Mesothelial cell of epicardium (in vitro differentiated cells): ENCODE measurements around the gene RGS10. TPM values are rescaled to one million over a fixed set of nuclear protein-coding genes. Genes with fewer than 3 reads are reported as not detected.

Experiments used
- DNase-seq, 2 experiments: peaks; one replicate each; pipeline ENCODE4 v3.0.0; 2021; ENCODE audit warnings: low spot score in 2 of 2; ENCODE audit not compliant: unreplicated experiment in 2 of 2
- H3K27ac Mint-ChIP-seq: 2 replicates; pipeline ENCODE4 v1.8.0; 2021; ENCODE audit warnings: mixed read lengths
- H3K27me3 Mint-ChIP-seq: 2 replicates; pipeline ENCODE4 v1.8.0; 2021; ENCODE audit warnings: low read depth, mixed read lengths
- H3K36me3 Mint-ChIP-seq: 2 replicates; pipeline ENCODE4 v1.8.0; 2021; ENCODE audit warnings: mixed read lengths
- H3K4me1 Mint-ChIP-seq: 2 replicates; pipeline ENCODE4 v1.8.0; 2021; ENCODE audit warnings: mixed read lengths
- H3K4me3 Mint-ChIP-seq: 2 replicates; pipeline ENCODE4 v1.8.0; 2021; ENCODE audit warnings: mild to moderate bottlenecking, moderate library complexity, mixed read lengths
- H3K9me3 Mint-ChIP-seq: 2 replicates; pipeline ENCODE4 v1.8.0; 2021; ENCODE audit warnings: mixed read lengths
- total RNA-seq: library from RNA; stranded (reverse); gene quantifications from 3 replicates; pipeline ENCODE4 v1.2.1, GENCODE V29; 2021
- TF ChIP-seq, protein P1 (sequence below): fragments of 200-600 bp; sonication (generic); IDR thresholded peaks from one replicate; pipeline ENCODE4 v1.5.0; 2021; ENCODE audit warnings: antibody characterized with exemption; ENCODE audit not compliant: unreplicated experiment

Gene RGS10
- total RNA-seq, 1 donor from 2014 or later, result 17.4 TPM

DNA sequence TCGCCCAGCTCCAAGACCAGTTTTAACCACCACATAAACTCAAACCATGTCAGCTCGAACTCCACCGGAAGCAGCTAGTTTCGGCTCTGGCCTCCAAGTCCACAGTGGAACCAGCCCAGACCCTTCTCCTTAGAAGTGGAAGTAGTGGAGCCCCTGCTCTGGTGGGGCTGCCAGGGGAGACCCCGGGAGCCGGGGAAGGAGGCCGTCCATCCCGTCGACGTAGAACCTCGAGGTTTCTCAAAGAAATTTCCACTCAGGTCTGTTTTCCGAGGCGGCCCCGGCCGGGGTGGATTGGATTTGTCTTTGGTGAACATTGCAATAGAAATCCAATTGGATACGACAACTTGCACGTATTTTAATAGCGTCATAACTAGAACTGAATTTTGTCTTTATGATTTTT lies 87.5 kb downstream of the RGS10 start:
- DNase-seq, result no peak
- no peaks in the 10 kb centered on the region for H3K9me3 Mint-ChIP-seq
- TF ChIP-seq, protein P1, sequence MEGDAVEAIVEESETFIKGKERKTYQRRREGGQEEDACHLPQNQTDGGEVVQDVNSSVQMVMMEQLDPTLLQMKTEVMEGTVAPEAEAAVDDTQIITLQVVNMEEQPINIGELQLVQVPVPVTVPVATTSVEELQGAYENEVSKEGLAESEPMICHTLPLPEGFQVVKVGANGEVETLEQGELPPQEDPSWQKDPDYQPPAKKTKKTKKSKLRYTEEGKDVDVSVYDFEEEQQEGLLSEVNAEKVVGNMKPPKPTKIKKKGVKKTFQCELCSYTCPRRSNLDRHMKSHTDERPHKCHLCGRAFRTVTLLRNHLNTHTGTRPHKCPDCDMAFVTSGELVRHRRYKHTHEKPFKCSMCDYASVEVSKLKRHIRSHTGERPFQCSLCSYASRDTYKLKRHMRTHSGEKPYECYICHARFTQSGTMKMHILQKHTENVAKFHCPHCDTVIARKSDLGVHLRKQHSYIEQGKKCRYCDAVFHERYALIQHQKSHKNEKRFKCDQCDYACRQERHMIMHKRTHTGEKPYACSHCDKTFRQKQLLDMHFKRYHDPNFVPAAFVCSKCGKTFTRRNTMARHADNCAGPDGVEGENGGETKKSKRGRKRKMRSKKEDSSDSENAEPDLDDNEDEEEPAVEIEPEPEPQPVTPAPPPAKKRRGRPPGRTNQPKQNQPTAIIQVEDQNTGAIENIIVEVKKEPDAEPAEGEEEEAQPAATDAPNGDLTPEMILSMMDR, result no peak

DNA sequence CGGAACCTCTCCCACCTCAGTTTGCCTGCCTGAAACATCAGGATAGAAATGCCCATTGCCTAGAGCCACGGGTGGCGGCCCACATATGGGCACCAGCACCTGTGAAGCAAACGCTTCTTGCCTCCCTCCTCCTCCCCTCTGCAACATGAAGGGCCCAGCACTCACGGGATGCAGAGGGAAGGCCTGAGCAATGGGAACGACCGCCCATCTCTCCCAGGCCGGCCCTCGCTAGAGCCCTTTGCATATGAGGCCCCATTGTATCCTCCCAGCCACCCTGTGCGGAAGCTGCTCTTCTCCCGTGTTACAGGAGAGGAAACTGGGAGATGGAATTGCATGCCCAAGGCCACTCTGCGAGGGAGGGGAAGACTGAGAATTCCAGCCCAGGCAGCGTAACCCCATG lies 88.2 kb downstream of the RGS10 start:
- Mint-ChIP-seq H3K27ac (no peak overlapping the region), H3K9me3 (no peaks in the 10 kb centered on the region), H3K36me3 (no peaks in the 10 kb centered on the region), H3K27me3 (no peaks in the 10 kb centered on the region), H3K4me1 (no peaks in the 10 kb centered on the region), H3K4me3 (no peak overlapping the region)
- TF ChIP-seq, protein P1, result no peak
- DNase-seq, result no peak

More for the DNA sequence above, 87.5 kb downstream of the RGS10 start:
- H3K4me3 Mint-ChIP-seq, result no peak overlapping the region
- no peaks in the 10 kb centered on the region for H3K36me3 Mint-ChIP-seq
- no peaks in the 10 kb centered on the region for H3K4me1 Mint-ChIP-seq
- no peaks in the 10 kb centered on the region for H3K27me3 Mint-ChIP-seq
- H3K27ac Mint-ChIP-seq, result no peak overlapping the region

DNA sequence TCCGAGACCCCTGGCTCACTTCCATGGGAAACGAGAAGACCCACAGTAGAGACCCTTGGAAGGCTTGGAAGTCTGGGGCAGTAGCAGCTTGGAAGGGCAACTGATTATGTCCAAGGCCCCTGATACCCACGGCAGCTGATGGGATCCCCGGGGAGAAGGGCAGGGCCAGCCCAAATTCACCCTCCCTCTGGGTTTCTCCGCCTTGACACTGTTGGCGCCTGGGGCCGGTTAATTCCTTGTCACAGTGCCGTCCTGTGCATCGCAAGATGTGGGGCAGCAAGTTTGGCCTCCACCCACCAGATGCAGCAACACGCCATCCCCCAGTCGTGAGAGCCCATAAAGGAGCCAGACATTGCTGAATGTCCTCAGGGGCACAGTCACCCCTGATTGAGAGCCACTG lies 89.2 kb downstream of the RGS10 start:
- no peaks in the 10 kb centered on the region for H3K27me3 Mint-ChIP-seq
- no peak overlapping the region for H3K27ac Mint-ChIP-seq
- TF ChIP-seq, protein P1, result no peak

DNA sequence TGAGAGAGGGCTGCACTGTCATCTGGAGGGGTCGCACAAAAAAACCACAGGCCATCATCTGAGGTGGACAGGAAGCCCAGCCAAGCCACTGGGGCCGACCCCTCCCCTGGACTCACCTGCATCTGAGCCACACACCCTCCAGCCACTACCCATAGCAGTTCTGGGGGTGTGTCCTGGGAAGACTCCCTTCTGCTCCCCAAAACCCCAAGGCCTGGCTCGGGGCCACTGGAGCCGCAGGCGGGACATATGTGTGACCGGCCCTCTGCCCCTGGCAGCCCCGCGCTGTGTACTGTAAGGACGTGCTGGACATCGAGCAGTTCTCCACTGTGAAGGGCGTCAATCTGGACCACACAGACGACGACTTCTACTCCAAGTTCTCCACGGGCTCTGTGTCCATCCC lies 90.1 kb downstream of the RGS10 start:
- Mint-ChIP-seq H3K4me3 (no peak overlapping the region), H3K36me3 (no peaks in the 10 kb centered on the region), H3K27me3 (no peaks in the 10 kb centered on the region), H3K9me3 (no peaks in the 10 kb centered on the region), H3K4me1 (no peaks in the 10 kb centered on the region), H3K27ac (no peak overlapping the region)
- TF ChIP-seq, protein P1, result no peak
- DNase-seq, result no peak

More for the DNA sequence above, 89.2 kb downstream of the RGS10 start:
- no peak for DNase-seq
- no peaks in the 10 kb centered on the region for H3K36me3 Mint-ChIP-seq
- H3K4me3 Mint-ChIP-seq, result no peak overlapping the region
- no peaks in the 10 kb centered on the region for H3K4me1 Mint-ChIP-seq
- no peaks in the 10 kb centered on the region for H3K9me3 Mint-ChIP-seq

DNA sequence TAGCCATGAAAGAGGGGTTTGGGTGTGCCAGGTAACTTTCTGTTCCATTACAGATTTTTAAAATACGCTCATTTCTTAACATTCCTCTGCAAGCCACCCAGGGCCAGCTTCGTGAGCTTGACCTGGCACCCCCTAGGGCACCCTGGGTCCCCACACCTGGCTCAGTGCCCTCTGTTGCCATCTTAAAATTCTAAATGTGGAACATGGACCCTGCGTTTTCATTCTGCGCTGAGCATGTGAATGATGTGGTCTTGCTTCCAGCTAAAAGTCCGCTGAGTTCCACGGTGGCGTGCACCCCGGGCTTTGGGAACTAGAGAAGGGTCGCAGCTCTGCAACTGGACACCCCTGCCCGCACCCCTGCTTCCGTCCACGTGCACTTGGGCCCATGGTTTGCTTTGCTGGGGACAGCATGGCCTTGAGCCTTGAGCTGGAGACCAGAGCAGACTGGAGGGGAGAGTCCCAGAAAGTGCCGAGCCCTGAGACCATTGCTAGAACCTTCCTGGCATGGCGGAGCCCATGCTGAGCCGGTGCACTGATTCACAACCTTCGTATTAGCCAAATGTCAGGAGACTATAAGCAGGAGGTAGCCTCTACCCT lies 91.1 kb downstream of the RGS10 start:
- Mint-ChIP-seq H3K9me3 (no peaks in the 10 kb centered on the region), H3K27ac (no peak overlapping the region), H3K36me3 (no peaks in the 10 kb centered on the region), H3K4me1 (no peaks in the 10 kb centered on the region), H3K27me3 (no peaks in the 10 kb centered on the region), H3K4me3 (no peak overlapping the region)
- TF ChIP-seq, protein P1, result no peak
- no peak for DNase-seq
